H1 (cell line): ENCODE measurements around the gene INTU. TPM values are rescaled to one million over a fixed set of nuclear protein-coding genes. Genes with fewer than 3 reads are reported as not detected.

Experiments
- CTCF ChIA-PET: fragments of 300-600 bp; sonication (Branson Sonifier 250); formaldehyde crosslinking; loops from one replicate; lab custom pipeline; 2021; ENCODE audit not compliant: partially characterized antibody; lab: Charles Lee
- POLR2A ChIA-PET: fragments of 300-600 bp; sonication (Branson Sonifier 250); formaldehyde crosslinking; loops from one replicate; lab custom pipeline; 2021; ENCODE audit warnings: inconsistent platforms; ENCODE audit not compliant: partially characterized antibody; lab: Charles Lee
- DNase-seq, 2 experiments: peaks; one replicate each; pipeline versions ENCODE4 v3.0.0 to v3.0.0-alpha.2; 2010 to 2022; ENCODE audit warnings: low spot score in 2 of 2, low read depth in 1 of 2, mixed read lengths in 1 of 2
- FAIRE-seq: peaks from 2 replicates; lab custom pipeline; 2011; peaks lifted over from hg19 to GRCh38; lab: Jason Lieb, UNC
- H2AFZ ChIP-seq: 2 replicates; pipeline ENCODE4 v1.8.1; 2012; ENCODE audit warnings: low read length, inconsistent platforms
- H2AK5ac ChIP-seq: 2 replicates; pipeline ENCODE4 v1.6.1; 2013; ENCODE audit warnings: low read depth, low read length
- H2BK120ac ChIP-seq: replicated peaks from 2 replicates; pipeline ENCODE3; 2013; ENCODE audit warnings: low read depth, low read length, inconsistent platforms
- H2BK12ac ChIP-seq: 2 replicates; pipeline ENCODE4 v1.6.1; 2013; ENCODE audit warnings: low read depth, low read length
- H2BK15ac ChIP-seq: 2 replicates; pipeline ENCODE4 v1.6.1; 2013; ENCODE audit warnings: low read length
- H2BK20ac ChIP-seq: 2 replicates; pipeline ENCODE4 v1.6.1; 2013; ENCODE audit warnings: low read length
- H2BK5ac ChIP-seq: 2 replicates; pipeline ENCODE4 v1.6.1; 2013; ENCODE audit warnings: low read depth, low read length
- H3K14ac ChIP-seq: 2 replicates; pipeline ENCODE4 v1.6.1; 2013; ENCODE audit warnings: inconsistent platforms; ENCODE audit not compliant: insufficient read length
- H3K18ac ChIP-seq: 2 replicates; pipeline ENCODE4 v1.6.1; 2013; ENCODE audit warnings: low read length; ENCODE audit errors: extremely low read depth
- H3K23ac ChIP-seq: 2 replicates; pipeline ENCODE4 v1.6.1; 2013; ENCODE audit warnings: inconsistent platforms; ENCODE audit not compliant: insufficient read length
- H3K23me2 ChIP-seq: 2 replicates; pipeline ENCODE4 v1.6.1; 2013; ENCODE audit warnings: low read depth, low read length
- H3K27ac ChIP-seq: 2 replicates; pipeline ENCODE4 v1.6.1; 2011; ENCODE audit warnings: low read depth, low read length, inconsistent platforms
- H3K27me3 ChIP-seq, 4 experiments: replicated peaks in 1 of 4; 1 replicate in 1 of 4; 2 replicates in 3 of 4; pipeline versions ENCODE4 v1.6.1 to v1.8.1; 2011 to 2013; ENCODE audit warnings: low read length in 3 of 4, mild to moderate bottlenecking in 3 of 4, inconsistent platforms in 2 of 4, mixed read lengths in 2 of 4, moderate library complexity in 1 of 4; ENCODE audit not compliant: control insufficient read depth in 3 of 4, insufficient read depth in 3 of 4; ENCODE audit errors: extremely low read depth in 1 of 4
- H3K36me3 ChIP-seq, 4 experiments: 2 replicates each; pipeline versions ENCODE4 v1.6.1 to v1.8.1; 2011 to 2013; ENCODE audit warnings: mild to moderate bottlenecking in 4 of 4, low read length in 3 of 4, moderate library complexity in 2 of 4, control low read depth in 1 of 4, inconsistent platforms in 1 of 4; ENCODE audit not compliant: insufficient read depth in 4 of 4, control insufficient read depth in 2 of 4
- H3K4ac ChIP-seq: replicated peaks from 2 replicates; pipeline ENCODE3; 2013; ENCODE audit warnings: low read length, low read depth, mixed read lengths, inconsistent platforms; ENCODE audit not compliant: insufficient read length
- H3K4me1 ChIP-seq, 4 experiments: replicated peaks in 1 of 4; 1 replicate in 1 of 4; 2 replicates in 3 of 4; pipeline versions ENCODE4 v1.6.1 to v1.8.1; 2011 to 2013; ENCODE audit warnings: low read length in 3 of 4, inconsistent platforms in 2 of 4, mixed read lengths in 1 of 4; ENCODE audit not compliant: insufficient read depth in 4 of 4, control insufficient read depth in 3 of 4
- H3K4me2 ChIP-seq, 2 experiments: 2 replicates each; pipeline versions ENCODE4 v1.6.1 to v1.8.1; 2011 to 2013; ENCODE audit warnings: low read depth in 2 of 2, low read length in 2 of 2, control low read depth in 1 of 2, inconsistent platforms in 1 of 2, mild to moderate bottlenecking in 1 of 2; ENCODE audit not compliant: insufficient read depth in 1 of 2
- H3K4me3 ChIP-seq, 4 experiments: fragments of 200-600, 300-600 bp in 1 of 4; sonication (generic), shearing (Covaris generic), sonication (Bioruptor Twin) in 1 of 4; 2 replicates each; pipeline versions ENCODE4 v1.5.1 to v1.8.1; 2011 to 2016; ENCODE audit warnings: low read length in 4 of 4, low read depth in 3 of 4, control low read depth in 2 of 4, inconsistent platforms in 2 of 4, mild to moderate bottlenecking in 2 of 4, mixed read lengths in 1 of 4, moderate library complexity in 1 of 4; ENCODE audit not compliant: insufficient read depth in 2 of 4; ENCODE audit errors: extremely low read depth in 1 of 4
- H3K56ac ChIP-seq: replicated peaks from 2 replicates; pipeline ENCODE3; 2013; ENCODE audit warnings: low read depth, mild to moderate bottlenecking, mixed read lengths, low read length, inconsistent platforms; ENCODE audit not compliant: insufficient read length
- H3K79me1 ChIP-seq: 2 replicates; pipeline ENCODE4 v1.6.1; 2013; ENCODE audit warnings: low read depth, low read length, control low read depth
- H3K79me2 ChIP-seq, 2 experiments: 2 replicates each; pipeline versions ENCODE4 v1.6.1 to v1.8.1; 2012 to 2013; ENCODE audit warnings: low read length in 2 of 2, mild to moderate bottlenecking in 2 of 2, inconsistent platforms in 1 of 2; ENCODE audit not compliant: insufficient read depth in 2 of 2, control insufficient read depth in 1 of 2
- H3K9ac ChIP-seq, 4 experiments: replicated peaks in 1 of 4; 1 replicate in 1 of 4; 2 replicates in 3 of 4; pipeline versions ENCODE4 v1.6.1 to v1.8.1; 2011 to 2013; ENCODE audit warnings: low read depth in 3 of 4, low read length in 3 of 4, control low read depth in 2 of 4, mild to moderate bottlenecking in 2 of 4, moderate library complexity in 2 of 4, inconsistent platforms in 1 of 4; ENCODE audit errors: extremely low read depth in 1 of 4
- H3K9me3 ChIP-seq, 2 experiments: 2 replicates each; pipeline versions ENCODE4 v1.6.1 to v1.8.1; 2012 to 2013; ENCODE audit warnings: mild to moderate bottlenecking in 2 of 2, moderate library complexity in 2 of 2, control low read depth in 1 of 2, inconsistent platforms in 1 of 2, low read depth in 1 of 2, low read length in 1 of 2, mixed read lengths in 1 of 2; ENCODE audit not compliant: insufficient read depth in 2 of 2
- H4K20me1 ChIP-seq, 2 experiments: replicated peaks in 1 of 2; 2 replicates each; pipeline versions ENCODE3 to v1.8.1; 2011 to 2013; ENCODE audit warnings: inconsistent platforms in 2 of 2, low read length in 2 of 2, mild to moderate bottlenecking in 1 of 2; ENCODE audit not compliant: insufficient read depth in 2 of 2, control insufficient read depth in 1 of 2
- H4K5ac ChIP-seq: 2 replicates; pipeline ENCODE4 v1.6.1; 2013; ENCODE audit warnings: low read length, low read depth, mixed read lengths, inconsistent platforms; ENCODE audit not compliant: insufficient read length
- H4K8ac ChIP-seq: 2 replicates; pipeline ENCODE4 v1.8.0; 2013; ENCODE audit warnings: mild to moderate bottlenecking, moderate library complexity, low read length, inconsistent platforms; ENCODE audit not compliant: insufficient read depth; ENCODE audit errors: extremely low read depth
- H4K91ac ChIP-seq: replicated peaks from 2 replicates; pipeline ENCODE3; 2013; ENCODE audit warnings: low read length, mixed read lengths, inconsistent platforms; ENCODE audit not compliant: insufficient read length
- CHD1 ChIP-seq: IDR thresholded peaks from 2 replicates; pipeline ENCODE4 v1.6.1; 2012; ENCODE audit warnings: low read depth, low read length, improper control_type of control experiment
- CTBP2 ChIP-seq: IDR thresholded peaks from 2 replicates; pipeline ENCODE4 v1.7.0; 2011; ENCODE audit warnings: borderline replicate concordance, mild to moderate bottlenecking, moderate library complexity, mixed read lengths, low read length; ENCODE audit not compliant: insufficient read depth, insufficient read length
- RAD21 ChIP-seq, 2 experiments: IDR thresholded peaks in 1 of 2; conservative IDR thresholded peaks in 1 of 2; 2 replicates each; pipeline ENCODE4 v1.6.1; 2011; ENCODE audit warnings: low read depth in 2 of 2, low read length in 2 of 2, improper control_type of control experiment in 1 of 2, inconsistent platforms in 1 of 2, mild to moderate bottlenecking in 1 of 2, moderate library complexity in 1 of 2
- RNF2 ChIP-seq: fragments of 200-900, 300-1000 bp; sonication (generic); IDR thresholded peaks from 2 replicates; pipeline ENCODE4 v1.7.1; 2016; ENCODE audit warnings: borderline replicate concordance, low read depth, mild to moderate bottlenecking, antibody characterized with exemption, low read length; ENCODE audit not compliant: poor library complexity, severe bottlenecking; ENCODE audit errors: missing control alignments
- WGBS, 2 experiments: shearing (Covaris generic) in 1 of 2; methylation state at CpG; one replicate each; pipeline versions ENCODE4 v1.1.6 to v1.1.7; 2013 to 2015; ENCODE audit warnings: low lambda C conversion rate in 2 of 2, mixed read lengths in 2 of 2, inconsistent platforms in 1 of 2, low coverage in 1 of 2, missing lambda C conversion rate in 1 of 2; ENCODE audit not compliant: insufficient replicate concordance in 2 of 2, insufficient coverage in 1 of 2, insufficient read length in 1 of 2; ENCODE audit errors: extremely low coverage in 1 of 2, missing lambda C conversion rate in 1 of 2; 5-methylcytosine and 5-hydroxymethylcytosine counted together
- polyA plus RNA-seq, 7 experiments: library from polyadenylated mRNA; depleted of rRNA in 3 of 7; stranded (reverse) in 5 of 7; unstranded in 2 of 7; fragments of >200 nt in 5 of 7; fragments of 200-250 nt in 2 of 7; gene quantifications; 1 replicate in 5 of 7; 2 replicates in 1 of 7; 4 replicates in 1 of 7; pipeline versions ENCODE4 v1.2.1 to v1.2.3, GENCODE V29; 2011 to 2013; ENCODE audit warnings: missing spikeins in 2 of 7, mixed read lengths in 2 of 7
- total RNA-seq: library from RNA; stranded (reverse); fragmentation: NEBNext Ultra II Directional; extraction: Animal tissue kit (Norgen Biotek cat#: 25700); gene quantifications from 2 replicates; pipeline ENCODE4 v1.2.1, GENCODE V29; 2021
- TF ChIP-seq, protein P1 (sequence below), 3 experiments: IDR thresholded peaks; 1 replicate in 2 of 3; 2 replicates in 1 of 3; pipeline versions ENCODE4 v1.5.1 to v1.6.1; 2011; ENCODE audit warnings: low read length in 3 of 3, mild to moderate bottlenecking in 3 of 3, inconsistent platforms in 2 of 3, low read depth in 1 of 3, moderate library complexity in 1 of 3; ENCODE audit not compliant: insufficient read depth in 1 of 3; ENCODE audit errors: control extremely low read depth in 1 of 3
- TF ChIP-seq, protein P2 (sequence below): IDR thresholded peaks from 2 replicates; pipeline ENCODE4 v1.6.1; 2012; ENCODE audit warnings: inconsistent platforms

INTU gene
- total and polyA plus RNA-seq, 2 of the 8 experiments (the other 6 are each of a cell fraction or from before 2014, with no cell fraction given), result 6.0 to 15.1 TPM

DNA sequence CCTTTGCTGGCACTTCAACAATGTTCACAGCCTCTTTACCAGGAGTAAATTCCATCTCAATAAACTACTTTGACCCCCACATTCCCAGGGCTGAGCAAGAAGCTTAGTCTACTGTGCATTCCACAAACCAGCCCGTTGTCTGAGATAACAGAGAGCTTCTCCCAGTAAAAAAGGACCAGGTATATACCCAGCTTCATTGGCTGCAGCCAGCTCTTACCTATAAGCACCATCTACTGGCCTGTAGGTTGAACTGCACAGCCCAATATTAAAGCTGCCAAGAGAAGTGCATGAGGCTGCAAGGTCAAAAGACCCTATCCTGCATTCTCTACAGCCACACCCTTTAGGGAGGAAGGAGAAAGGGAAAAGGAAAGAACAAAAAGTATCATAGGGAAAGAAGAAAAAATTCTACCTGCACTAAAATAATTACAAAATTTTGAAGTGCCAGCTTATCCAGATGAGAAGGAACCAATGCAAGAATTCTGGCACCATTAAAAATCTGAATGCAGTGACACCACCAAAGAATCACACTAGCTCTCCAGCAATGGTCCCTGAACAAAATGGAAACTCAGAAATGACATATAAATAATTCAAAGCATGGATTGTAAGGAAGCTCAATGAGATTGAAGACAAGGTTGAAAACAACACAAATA lies 45.7 kb upstream of the INTU start:
- POLR2A ChIA-PET, result no interaction called here

More for the DNA sequence above, 45.7 kb upstream of the INTU start:
- no peaks in the 10 kb centered on the region for H3K9me3 ChIP-seq
- H2BK15ac ChIP-seq, result no peak overlapping the region
- H3K36me3 ChIP-seq, result no peaks in the 10 kb centered on the region
- H3K9ac ChIP-seq, result no peak overlapping the region
- H3K4me3 ChIP-seq, result no peak overlapping the region
- no peak overlapping the region for H4K5ac ChIP-seq
- no peak overlapping the region for H2AFZ ChIP-seq
- no peaks in the 10 kb centered on the region for H3K27me3 ChIP-seq
- no peak overlapping the region for H2BK120ac ChIP-seq
- H3K23ac ChIP-seq, result no peak overlapping the region
- no peaks in the 10 kb centered on the region for H3K79me1 ChIP-seq
- H3K23me2 ChIP-seq, result no peaks in the 10 kb centered on the region
- H3K56ac ChIP-seq, result no peak overlapping the region
- CTCF ChIA-PET, result interaction anchor here (0.5 to 3.1 kb wide), 38 partner anchors 9 to 465 kb away, joined by 3 to 25 read pairs (median 4); partner anchors contain the start of gene HSPA4L
- no peak overlapping the region for H4K8ac ChIP-seq
- WGBS, 2 experiments, result 69% methylated on average over 1 of the region's 1 CpG; no CpG with 5 or more reads in 1 of the 2 experiments
- H3K79me2 ChIP-seq, result no peaks in the 10 kb centered on the region
- H2AK5ac ChIP-seq, result no peak overlapping the region
- H3K14ac ChIP-seq, result no peak overlapping the region
- no peak overlapping the region for H3K4me2 ChIP-seq
- no peak overlapping the region for H2BK5ac ChIP-seq
- no peak overlapping the region for H2BK12ac ChIP-seq
- H3K27ac ChIP-seq, result no peak overlapping the region
- no peak overlapping the region for H2BK20ac ChIP-seq
- TF ChIP-seq, protein P1, sequence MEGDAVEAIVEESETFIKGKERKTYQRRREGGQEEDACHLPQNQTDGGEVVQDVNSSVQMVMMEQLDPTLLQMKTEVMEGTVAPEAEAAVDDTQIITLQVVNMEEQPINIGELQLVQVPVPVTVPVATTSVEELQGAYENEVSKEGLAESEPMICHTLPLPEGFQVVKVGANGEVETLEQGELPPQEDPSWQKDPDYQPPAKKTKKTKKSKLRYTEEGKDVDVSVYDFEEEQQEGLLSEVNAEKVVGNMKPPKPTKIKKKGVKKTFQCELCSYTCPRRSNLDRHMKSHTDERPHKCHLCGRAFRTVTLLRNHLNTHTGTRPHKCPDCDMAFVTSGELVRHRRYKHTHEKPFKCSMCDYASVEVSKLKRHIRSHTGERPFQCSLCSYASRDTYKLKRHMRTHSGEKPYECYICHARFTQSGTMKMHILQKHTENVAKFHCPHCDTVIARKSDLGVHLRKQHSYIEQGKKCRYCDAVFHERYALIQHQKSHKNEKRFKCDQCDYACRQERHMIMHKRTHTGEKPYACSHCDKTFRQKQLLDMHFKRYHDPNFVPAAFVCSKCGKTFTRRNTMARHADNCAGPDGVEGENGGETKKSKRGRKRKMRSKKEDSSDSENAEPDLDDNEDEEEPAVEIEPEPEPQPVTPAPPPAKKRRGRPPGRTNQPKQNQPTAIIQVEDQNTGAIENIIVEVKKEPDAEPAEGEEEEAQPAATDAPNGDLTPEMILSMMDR (IDR thresholded peaks at IDR 0.05; ENCODE audit: control extremely low read depth in 1 of 3, insufficient read depth in 1 of 3, low read depth in 1 of 3, low read length in 3 of 3), result peak in 2 of 3 experiments; percentile 79 to 87; a peak in 3 of 4 replicates
- TF ChIP-seq CHD1 (no peak), CTBP2 (no peak), RNF2 (no peak), RAD21 (IDR thresholded peaks at IDR 0.05 in 1 of 2, conservative IDR thresholded peaks at IDR 0.05 in 1 of 2; ENCODE audit: low read depth in 2 of 2, low read length in 2 of 2) (peak; percentile 88 to 93)
- TF ChIP-seq, protein P2, sequence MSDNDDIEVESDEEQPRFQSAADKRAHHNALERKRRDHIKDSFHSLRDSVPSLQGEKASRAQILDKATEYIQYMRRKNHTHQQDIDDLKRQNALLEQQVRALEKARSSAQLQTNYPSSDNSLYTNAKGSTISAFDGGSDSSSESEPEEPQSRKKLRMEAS, result peak; percentile 21; the same call in 1 of the 2 replicates
- FAIRE-seq (peak; percentile 93), DNase-seq (no peak)
- no peak overlapping the region for H3K18ac ChIP-seq
- H4K20me1 ChIP-seq, result no peaks in the 10 kb centered on the region
- H4K91ac ChIP-seq, result no peak overlapping the region
- H3K4ac ChIP-seq, result no peak overlapping the region
- no peaks in the 10 kb centered on the region for H3K4me1 ChIP-seq
